Measurements from ENCODE around the gene CTDP1.

CTDP1 gene

DNA sequence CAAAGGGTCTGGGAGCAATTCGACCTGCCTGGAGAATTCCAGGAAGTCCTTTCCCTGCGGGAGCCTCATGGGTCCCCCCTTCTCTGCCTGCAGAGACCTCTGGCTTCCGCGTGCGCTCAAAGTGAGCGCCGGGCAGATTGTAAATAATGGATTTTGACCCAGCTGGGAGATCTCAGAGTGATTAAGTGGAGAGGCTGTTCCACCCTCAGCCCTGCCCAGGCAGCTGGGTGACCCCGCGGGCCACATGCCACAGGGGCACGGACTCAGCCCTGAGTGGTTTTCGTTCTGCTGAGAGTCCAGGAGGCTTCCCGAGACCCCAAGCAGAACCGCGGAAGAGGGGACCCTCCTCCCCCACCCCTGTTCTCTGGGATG, 119.4 kb downstream of the CTDP1 start (continued):
- TF ChIP-seq, protein P1, sequence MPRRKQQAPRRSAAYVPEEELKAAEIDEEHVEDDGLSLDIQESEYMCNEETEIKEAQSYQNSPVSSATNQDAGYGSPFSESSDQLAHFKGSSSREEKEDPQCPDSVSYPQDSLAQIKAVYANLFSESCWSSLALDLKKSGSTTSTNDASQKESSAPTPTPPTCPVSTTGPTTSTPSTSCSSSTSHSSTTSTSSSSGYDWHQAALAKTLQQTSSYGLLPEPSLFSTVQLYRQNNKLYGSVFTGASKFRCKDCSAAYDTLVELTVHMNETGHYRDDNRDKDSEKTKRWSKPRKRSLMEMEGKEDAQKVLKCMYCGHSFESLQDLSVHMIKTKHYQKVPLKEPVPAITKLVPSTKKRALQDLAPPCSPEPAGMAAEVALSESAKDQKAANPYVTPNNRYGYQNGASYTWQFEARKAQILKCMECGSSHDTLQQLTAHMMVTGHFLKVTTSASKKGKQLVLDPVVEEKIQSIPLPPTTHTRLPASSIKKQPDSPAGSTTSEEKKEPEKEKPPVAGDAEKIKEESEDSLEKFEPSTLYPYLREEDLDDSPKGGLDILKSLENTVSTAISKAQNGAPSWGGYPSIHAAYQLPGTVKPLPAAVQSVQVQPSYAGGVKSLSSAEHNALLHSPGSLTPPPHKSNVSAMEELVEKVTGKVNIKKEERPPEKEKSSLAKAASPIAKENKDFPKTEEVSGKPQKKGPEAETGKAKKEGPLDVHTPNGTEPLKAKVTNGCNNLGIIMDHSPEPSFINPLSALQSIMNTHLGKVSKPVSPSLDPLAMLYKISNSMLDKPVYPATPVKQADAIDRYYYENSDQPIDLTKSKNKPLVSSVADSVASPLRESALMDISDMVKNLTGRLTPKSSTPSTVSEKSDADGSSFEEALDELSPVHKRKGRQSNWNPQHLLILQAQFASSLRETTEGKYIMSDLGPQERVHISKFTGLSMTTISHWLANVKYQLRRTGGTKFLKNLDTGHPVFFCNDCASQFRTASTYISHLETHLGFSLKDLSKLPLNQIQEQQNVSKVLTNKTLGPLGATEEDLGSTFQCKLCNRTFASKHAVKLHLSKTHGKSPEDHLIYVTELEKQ (tag by site-specific recombination; IDR thresholded peaks at IDR 0.05; ENCODE audit: borderline replicate concordance): no peak
- TF ChIP-seq KLF7 (tag by site-specific recombination; IDR thresholded peaks at IDR 0.05; ENCODE audit: borderline replicate concordance): no peak
- TF ChIP-seq SETDB1 (IDR thresholded peaks at IDR 0.05; ENCODE audit: insufficient read length, low read length): no peak
- no peak for TF ChIP-seq ZNF221 (tag by site-specific recombination; IDR thresholded peaks at IDR 0.05; ENCODE audit: borderline replicate concordance)
- TF ChIP-seq ZNF501 (tag by site-specific recombination; IDR thresholded peaks at IDR 0.05): no peak
- TF ChIP-seq ZNF510 (tag by site-specific recombination; IDR thresholded peaks at IDR 0.05; ENCODE audit: insufficient replicate concordance): no peak
- no peak for TF ChIP-seq ZNF707 (tag by site-specific recombination; IDR thresholded peaks at IDR 0.05)
- TF ChIP-seq ZSCAN30 (tag by site-specific recombination; IDR thresholded peaks at IDR 0.05): no peak
- TF ChIP-seq, protein P2, sequence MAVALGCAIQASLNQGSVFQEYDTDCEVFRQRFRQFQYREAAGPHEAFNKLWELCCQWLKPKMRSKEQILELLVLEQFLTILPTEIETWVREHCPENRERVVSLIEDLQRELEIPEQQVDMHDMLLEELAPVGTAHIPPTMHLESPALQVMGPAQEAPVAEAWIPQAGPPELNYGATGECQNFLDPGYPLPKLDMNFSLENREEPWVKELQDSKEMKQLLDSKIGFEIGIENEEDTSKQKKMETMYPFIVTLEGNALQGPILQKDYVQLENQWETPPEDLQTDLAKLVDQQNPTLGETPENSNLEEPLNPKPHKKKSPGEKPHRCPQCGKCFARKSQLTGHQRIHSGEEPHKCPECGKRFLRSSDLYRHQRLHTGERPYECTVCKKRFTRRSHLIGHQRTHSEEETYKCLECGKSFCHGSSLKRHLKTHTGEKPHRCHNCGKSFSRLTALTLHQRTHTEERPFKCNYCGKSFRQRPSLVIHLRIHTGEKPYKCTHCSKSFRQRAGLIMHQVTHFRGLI (tag by site-specific recombination; IDR thresholded peaks at IDR 0.05): no peak

DNA sequence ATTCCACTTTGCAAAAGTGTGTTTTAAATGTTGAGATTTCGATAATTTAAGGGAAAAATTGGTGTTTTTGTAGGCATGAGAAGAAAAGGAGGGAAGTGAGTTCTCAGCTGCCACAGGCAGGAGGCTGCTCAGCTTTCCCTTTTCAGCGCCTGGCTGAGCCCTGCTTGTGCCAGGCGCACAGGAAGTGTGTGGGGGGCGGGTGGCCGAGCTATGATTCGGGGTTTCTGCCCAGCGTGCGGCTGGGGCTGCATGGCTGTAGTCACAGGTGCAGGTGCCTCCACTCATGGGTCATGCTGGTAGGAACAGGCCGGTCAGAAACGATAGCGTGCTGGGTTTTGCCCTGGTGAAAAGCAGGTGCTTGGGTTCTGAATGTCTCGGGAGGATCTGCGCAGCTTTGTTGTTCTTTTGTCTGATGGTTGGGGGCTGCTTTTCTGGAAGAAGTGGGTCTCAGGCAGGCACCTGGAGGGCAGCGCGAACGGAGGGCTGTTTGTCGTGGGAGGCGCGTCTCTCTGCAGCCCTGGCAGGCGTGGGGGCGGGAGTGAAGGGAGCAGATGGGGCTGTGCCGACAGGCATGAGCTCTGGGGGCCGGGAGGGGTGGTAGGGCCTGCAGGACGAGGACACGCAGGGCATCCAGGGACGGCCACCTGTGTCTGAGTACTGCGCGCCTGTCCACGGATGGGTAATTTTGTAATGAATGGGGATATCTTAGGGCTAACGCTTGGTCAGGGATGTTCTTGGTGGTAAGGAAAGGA, 120.2 kb downstream of the CTDP1 start:
- Histone ChIP-seq H3K27ac (ENCODE audit: extremely low read depth, low read depth, low read length) (no peak overlapping the region), H3K4me1 (ENCODE audit: control insufficient read depth, insufficient read depth, low read length) (no peaks in the 10 kb centered on the region; the same call in 1 of the 2 replicates), H3K9me3 (ENCODE audit: control insufficient read depth, insufficient read depth, low read depth, low read length) (no peaks in the 10 kb centered on the region), H3K4me3 (ENCODE audit: low read depth, low read length) (no peak overlapping the region), H3K36me3 (ENCODE audit: control insufficient read depth in 2 of 2, insufficient read depth in 1 of 2, low read length in 2 of 2) (no peaks in the 10 kb centered on the region)
- TF ChIP-seq, protein P3, sequence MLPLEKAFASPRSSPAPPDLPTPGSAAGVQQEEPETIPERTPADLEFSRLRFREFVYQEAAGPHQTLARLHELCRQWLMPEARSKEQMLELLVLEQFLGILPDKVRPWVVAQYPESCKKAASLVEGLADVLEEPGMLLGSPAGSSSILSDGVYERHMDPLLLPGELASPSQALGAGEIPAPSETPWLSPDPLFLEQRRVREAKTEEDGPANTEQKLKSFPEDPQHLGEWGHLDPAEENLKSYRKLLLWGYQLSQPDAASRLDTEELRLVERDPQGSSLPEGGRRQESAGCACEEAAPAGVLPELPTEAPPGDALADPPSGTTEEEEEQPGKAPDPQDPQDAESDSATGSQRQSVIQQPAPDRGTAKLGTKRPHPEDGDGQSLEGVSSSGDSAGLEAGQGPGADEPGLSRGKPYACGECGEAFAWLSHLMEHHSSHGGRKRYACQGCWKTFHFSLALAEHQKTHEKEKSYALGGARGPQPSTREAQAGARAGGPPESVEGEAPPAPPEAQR (tag by site-specific recombination; IDR thresholded peaks at IDR 0.05): no peak
- TF ChIP-seq MZF1 (tag by site-specific recombination; IDR thresholded peaks at IDR 0.05; ENCODE audit: borderline replicate concordance) (no peak), HOXA7 (CRISPR knock-in tag; IDR thresholded peaks at IDR 0.05; ENCODE audit: borderline replicate concordance) (no peak), ZNF169 (tag by site-specific recombination; IDR thresholded peaks at IDR 0.05) (no peak), ZNF544 (tag by site-specific recombination; IDR thresholded peaks at IDR 0.05) (no peak), ZBTB48 (tag by site-specific recombination; IDR thresholded peaks at IDR 0.05) (no peak), KLF16 (tag by site-specific recombination; IDR thresholded peaks at IDR 0.05) (no peak)
- TF ChIP-seq, protein P4, sequence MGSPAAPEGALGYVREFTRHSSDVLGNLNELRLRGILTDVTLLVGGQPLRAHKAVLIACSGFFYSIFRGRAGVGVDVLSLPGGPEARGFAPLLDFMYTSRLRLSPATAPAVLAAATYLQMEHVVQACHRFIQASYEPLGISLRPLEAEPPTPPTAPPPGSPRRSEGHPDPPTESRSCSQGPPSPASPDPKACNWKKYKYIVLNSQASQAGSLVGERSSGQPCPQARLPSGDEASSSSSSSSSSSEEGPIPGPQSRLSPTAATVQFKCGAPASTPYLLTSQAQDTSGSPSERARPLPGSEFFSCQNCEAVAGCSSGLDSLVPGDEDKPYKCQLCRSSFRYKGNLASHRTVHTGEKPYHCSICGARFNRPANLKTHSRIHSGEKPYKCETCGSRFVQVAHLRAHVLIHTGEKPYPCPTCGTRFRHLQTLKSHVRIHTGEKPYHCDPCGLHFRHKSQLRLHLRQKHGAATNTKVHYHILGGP (tag by site-specific recombination; IDR thresholded peaks at IDR 0.05): no peak
- TF ChIP-seq, protein P5, sequence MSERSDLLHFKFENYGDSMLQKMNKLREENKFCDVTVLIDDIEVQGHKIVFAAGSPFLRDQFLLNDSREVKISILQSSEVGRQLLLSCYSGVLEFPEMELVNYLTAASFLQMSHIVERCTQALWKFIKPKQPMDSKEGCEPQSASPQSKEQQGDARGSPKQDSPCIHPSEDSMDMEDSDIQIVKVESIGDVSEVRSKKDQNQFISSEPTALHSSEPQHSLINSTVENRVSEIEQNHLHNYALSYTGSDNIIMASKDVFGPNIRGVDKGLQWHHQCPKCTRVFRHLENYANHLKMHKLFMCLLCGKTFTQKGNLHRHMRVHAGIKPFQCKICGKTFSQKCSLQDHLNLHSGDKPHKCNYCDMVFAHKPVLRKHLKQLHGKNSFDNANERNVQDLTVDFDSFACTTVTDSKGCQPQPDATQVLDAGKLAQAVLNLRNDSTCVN (tag by site-specific recombination; optimal IDR thresholded peaks at IDR 0.05): no peak
- TF ChIP-seq, protein P6, sequence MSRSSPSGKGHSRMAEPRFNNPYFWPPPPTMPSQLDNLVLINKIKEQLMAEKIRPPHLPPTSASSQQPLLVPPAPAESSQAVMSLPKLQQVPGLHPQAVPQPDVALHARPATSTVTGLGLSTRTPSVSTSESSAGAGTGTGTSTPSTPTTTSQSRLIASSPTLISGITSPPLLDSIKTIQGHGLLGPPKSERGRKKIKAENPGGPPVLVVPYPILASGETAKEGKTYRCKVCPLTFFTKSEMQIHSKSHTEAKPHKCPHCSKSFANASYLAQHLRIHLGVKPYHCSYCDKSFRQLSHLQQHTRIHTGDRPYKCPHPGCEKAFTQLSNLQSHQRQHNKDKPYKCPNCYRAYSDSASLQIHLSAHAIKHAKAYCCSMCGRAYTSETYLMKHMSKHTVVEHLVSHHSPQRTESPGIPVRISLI (tag by site-specific recombination; IDR thresholded peaks at IDR 0.05): no peak
- ChIA-PET CTCF (interaction anchor here (1.1 kb wide), 1 partner anchor 13 kb away, joined by 3 read pairs; no protein-coding TSS in a partner anchor), POLR2A (no interaction called here)

All from HEK293 (cell line).